Activated CD4-positive, alpha-beta T cell treated with anti-CD3 and anti-CD28 coated beads for 24 hours (primary cell): Measurements from ENCODE around the gene ZBTB47.

Experiments
- DNase-seq, 2 donors: peaks; one replicate each; pipeline ENCODE4 v3.0.0-alpha.2; 2020; ENCODE audit warnings: low read depth in 2 of 2

Gene ZBTB47

GRCh38 chr3:42653560-42654330 is at the start of gene ZBTB47:
Gene ZBTB47 (plus strand): TSS chr3:42653697. CDS start chr3:42658356, 4,659 bp downstream.
- DNase-seq: no peak

GRCh38 chr3:42605546-42606173 is 47.8 kb upstream of the ZBTB47 start:
- no peak for DNase-seq

- DNase-seq: no peak
Observed at GRCh38 chr3:42608581-42608980, 44.9 kb upstream of the ZBTB47 start.

GRCh38 chr3:42610976-42611375 is 42.5 kb upstream of the ZBTB47 start:
- no peak for DNase-seq

GRCh38 chr3:42612217-42612616 is 41.3 kb upstream of the ZBTB47 start:
- no peak for DNase-seq

DNA sequence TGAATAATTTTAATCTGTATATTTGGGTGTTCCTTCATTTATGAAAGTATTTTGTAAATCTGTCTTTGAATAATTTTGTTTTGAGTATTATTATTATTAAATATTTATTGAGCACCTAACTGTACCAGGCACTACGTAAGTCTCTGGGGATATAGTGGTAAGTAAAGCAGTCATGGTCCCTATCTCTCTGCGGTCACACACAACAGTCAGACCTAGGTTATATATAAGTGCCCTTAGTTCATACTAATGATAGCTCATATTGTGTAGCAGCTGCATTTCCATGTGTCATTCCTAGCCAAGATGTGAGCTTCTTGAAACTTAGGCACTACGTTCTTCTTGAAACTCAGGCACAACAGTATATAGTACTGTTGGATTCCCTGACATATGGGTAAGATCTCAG is 40.6 kb upstream of the ZBTB47 start:
- no peak for DNase-seq

DNA sequence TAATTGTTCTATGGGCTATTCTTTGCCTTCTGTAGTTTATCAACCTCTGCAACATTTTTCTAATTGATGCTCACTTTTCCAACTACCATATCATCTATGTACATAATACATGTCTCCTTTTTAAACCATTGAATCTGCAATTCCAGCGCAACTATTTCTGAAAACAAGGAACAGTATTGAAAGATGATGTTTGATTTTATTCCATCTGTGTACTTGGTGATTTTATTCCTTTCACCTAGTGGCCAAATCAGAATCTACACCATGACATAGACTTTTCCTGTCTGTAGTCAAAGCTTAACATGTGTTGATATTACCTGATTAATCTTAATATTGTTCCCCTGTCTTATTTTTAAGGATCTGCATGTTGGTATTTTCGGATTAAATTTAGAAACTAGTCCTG is 40.0 kb upstream of the ZBTB47 start:
- DNase-seq: no peak

DNA sequence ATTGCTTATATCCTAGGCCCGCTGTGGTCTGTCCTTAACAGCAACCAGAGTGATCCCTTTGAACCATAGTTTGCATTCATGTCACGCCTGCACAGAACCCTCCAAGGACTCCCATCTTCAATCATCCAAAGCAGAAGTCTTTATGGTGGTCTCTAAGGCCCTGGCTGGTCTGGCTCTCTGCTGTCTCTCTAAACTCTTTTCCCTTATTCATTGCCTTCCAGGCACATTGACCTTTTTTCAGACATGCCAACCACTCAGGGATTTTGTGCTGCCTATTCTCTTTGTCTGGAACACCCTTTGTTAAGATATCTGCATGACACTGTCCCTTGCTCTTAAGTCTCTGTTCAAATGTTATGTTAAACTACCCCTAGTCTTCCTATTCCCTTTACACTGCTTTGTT is 21.9 kb upstream of the ZBTB47 start:
- no peak for DNase-seq

- DNase-seq: no peak
Observed at GRCh38 chr3:42632146-42632545, 21.4 kb upstream of the ZBTB47 start.

GRCh38 chr3:42633544-42633943 is 20.0 kb upstream of the ZBTB47 start:
- DNase-seq: no peak

DNA sequence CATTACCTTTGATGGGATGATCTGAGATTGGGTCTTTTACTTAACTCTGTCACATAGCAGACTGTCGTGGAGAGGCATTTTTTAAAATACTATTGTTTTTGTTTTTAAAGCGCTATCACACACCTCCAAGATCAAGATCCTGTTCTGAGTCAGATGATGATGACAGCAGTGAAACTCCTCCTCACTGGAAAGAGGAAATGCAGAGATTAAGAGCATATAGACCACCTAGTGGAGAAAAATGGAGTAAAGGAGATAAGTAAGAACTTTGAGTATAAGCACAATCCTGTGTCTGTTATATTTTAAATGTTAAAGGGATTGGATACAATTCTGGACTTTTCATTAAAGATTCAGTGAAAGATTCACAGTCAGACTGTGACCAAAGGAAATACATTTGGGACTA is 18.4 kb upstream of the ZBTB47 start:
- no peak for DNase-seq

- DNase-seq: no peak
Observed at GRCh38 chr3:42637001-42637400, 16.5 kb upstream of the ZBTB47 start.

DNA sequence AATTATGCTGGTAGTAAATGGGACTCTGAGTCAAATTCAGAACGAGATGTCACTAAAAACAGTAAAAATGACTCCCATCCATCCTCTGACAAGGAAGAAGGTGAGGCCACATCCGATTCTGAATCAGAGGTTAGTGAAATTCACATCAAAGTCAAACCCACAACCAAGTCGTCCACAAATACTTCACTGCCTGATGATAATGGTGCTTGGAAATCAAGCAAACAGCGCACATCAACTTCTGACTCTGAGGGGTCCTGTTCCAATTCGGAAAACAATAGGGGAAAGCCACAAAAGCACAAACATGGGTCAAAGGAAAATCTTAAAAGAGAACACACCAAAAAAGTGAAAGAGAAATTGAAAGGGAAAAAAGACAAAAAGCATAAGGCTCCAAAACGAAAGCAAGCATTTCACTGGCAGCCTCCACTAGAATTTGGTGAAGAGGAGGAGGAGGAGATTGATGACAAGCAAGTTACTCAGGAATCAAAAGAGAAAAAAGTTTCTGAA is 15.1 kb upstream of the ZBTB47 start:
- peak in 1 of 2 donors; percentile 26 for DNase-seq

DNA sequence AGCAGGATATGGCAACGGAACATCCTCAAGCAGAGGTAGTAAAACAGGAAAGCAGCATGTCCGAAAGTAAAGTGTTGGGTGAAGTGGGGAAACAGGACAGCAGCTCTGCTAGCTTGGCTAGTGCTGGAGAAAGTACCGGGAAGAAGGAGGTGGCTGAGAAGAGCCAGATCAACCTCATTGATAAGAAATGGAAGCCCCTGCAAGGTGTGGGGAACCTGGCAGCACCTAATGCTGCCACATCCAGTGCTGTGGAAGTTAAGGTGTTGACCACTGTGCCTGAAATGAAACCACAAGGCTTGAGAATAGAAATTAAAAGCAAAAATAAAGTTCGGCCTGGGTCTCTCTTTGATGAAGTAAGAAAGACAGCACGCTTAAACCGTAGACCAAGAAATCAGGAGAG is 14.3 kb upstream of the ZBTB47 start:
- no peak for DNase-seq

- no peak for DNase-seq
Observed at GRCh38 chr3:42640129-42640528, 13.4 kb upstream of the ZBTB47 start.

DNA sequence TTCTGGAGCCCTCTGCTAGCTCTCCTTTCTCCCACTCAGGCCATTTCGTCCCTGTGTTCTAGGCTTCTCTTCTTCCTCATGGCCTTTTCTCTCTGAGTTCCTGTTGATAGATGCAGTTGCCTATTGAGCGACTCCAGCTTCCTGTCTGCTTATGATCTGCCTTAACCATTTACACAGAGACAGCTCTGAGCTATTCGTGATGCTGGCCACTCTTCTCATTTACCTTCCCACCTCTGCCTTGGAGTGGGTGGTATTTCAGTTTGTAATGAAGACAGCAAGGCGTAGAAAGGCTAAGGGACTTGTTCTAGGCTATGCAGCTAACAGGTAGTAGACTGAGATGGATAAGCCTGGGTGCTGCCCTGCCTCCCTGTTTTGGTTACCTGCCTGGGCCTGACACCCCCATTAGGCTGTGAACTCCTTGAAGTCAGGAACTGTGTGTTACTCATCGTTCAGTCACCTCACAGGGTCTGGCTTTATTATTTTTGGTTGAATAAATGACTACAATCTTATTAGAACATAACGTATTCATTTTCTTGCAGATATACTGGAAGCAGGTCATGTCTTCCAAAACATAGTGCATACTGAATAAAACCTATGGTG is 12.6 kb upstream of the ZBTB47 start:
- no peak for DNase-seq

DNA sequence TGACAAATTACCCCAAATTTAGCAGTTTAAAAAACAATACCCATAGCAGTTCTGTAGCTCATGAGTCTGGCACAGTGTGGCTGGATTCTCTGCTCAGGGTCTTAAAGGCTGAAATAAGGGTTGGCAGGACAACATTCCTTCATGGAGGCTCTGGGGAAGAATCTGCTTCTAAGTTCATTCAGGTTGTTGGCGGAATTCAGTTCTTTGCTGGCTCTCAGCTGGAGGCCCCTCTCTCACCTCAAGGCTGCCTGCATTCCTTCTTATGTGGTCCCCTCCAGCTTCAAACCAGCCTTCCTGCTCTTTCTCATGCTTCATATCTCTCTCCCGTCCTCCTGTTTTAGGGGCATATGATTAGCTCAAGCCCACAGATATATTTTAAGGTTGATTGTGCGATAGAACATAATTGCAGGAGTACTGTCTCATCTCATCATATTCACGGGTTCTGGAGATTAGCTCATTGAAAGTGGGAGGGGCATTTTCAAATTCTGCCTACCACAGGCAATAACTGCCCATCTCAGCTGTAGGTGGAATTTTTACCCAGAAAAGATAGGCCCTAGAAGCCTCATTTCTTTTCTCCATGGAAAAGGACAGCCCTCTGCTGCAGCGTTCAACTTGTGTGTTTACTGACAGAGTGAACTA is 5.6 kb upstream of the ZBTB47 start:
- no peak for DNase-seq

- DNase-seq: no peak
Observed at GRCh38 chr3:42649006-42649405, 4.5 kb upstream of the ZBTB47 start.

GRCh38 chr3:42649783-42650182 is 3.7 kb upstream of the ZBTB47 start:
- no peak for DNase-seq

- no peak for DNase-seq
Observed at GRCh38 chr3:42651248-42652091, 2.0 kb upstream of the ZBTB47 start.

DNA sequence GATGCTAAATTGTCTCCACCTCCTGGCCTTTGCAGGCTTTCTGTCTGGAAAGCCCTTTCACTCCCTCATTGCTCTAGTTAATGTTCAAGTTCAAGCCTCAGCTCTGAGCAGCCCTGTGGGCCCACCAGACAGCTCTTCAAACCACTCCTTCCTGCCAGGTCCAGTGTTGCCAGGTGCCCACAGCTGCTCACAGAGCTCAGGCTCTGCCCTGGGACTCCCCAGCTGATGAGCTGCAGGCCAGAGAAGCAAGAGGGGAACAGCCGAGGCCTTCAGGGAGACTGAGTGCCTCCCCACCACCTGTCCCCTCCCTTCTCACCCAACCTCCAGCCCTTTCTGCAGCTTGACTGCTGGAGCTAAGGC is 1.3 kb upstream of the ZBTB47 start:
- DNase-seq: no peak
